HG03039 (cell line): ENCODE results near the gene WDPCP.
"Not testable (repeated sequence)": the region's sequence is repeated elsewhere in the genome, so short reads cannot be mapped to it uniquely, and the experiment has no call there.

Source experiments
- ATAC-seq: cut with Tn5 transposase; IDR thresholded peaks from one replicate; pipeline ENCODE4 v1.9.1; 2021; ENCODE audit warnings: mild to moderate bottlenecking, moderate library complexity; ENCODE audit not compliant: unreplicated experiment

The WDPCP gene

DNA sequence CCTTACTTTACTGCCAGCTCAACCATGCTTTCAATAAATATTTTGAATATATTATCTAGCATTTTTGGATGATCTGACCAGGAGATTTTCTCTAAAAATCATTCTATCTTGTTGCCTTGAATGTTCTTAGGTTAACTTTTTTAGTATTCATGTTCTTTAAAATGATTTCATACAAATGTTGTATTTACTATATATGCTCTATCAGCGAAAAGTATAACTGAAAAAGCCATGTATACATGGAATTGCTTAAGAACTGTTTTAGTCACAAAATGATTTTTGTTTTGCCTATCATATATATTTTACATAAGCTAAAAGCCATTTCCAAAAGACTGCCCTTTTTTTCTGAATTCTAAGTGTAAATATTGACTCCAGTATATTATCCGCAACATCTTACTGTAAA lies 213.9 kb downstream of the WDPCP start:
- no peak for ATAC-seq

GRCh38 chr2:63372549-63372948 lies 215.7 kb downstream of the WDPCP start:
- ATAC-seq = no peak

GRCh38 chr2:63369146-63369545 lies 219.1 kb downstream of the WDPCP start:
- no peak for ATAC-seq

- ATAC-seq = no peak
Measured at GRCh38 chr2:63364866-63365265, 223.4 kb downstream of the WDPCP start.

DNA sequence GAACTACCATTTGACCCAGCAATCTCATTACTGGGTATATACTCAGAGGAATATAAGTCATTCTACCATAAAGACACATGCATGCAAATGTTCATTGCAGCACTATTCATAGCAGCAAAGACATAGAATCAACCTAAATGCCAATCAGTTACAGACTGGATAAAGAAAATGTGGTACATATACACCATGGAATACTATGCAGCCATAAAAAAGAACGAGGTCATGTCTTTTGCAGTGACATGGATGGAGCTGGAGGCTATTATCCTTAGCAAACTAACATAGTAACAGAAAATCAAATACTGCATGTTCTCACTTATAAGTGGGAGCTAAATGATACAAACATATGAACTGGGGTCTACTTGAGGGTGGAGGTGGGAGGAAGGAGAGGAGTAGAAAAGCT lies 230.6 kb downstream of the WDPCP start:
- not testable (repeated sequence) for ATAC-seq

GRCh38 chr2:63347361-63347760 lies 240.9 kb downstream of the WDPCP start:
- no peak for ATAC-seq

DNA sequence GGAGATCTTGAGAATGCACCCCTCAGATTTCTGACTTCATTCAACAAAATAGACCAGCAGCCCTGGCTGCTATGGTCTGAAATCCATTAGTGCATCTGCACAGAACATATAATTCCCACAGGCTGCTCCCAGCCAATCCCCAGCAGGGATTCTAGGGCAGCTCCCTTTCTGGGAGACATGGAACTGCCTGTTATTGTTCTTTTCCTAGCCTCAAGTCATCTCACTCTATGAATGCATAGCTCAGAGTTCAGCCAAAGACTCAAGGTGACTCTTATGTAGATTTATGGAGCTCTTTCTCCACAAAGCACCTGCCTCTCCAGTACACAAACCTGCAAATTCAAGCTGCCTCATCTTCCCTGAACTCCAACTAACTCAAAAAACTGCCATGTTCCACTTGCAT lies 241.9 kb downstream of the WDPCP start:
- ATAC-seq = no peak

DNA sequence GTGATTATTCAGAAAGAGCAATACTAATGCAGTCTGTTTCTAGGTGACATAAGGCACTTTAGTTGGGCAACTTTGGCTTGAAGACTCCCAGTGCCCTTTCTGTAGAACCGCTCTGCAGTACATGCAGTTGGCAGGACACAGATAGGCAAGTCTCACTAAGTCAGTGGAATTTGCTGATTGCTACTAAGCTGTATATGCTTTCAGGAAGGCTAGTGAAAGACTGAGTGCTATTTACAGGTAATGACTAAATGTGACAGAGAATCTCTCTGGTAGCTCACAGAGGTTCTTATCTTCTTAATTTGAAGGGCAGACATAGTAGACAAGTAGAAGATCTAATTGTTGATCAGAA lies 243.0 kb downstream of the WDPCP start:
- no peak for ATAC-seq

DNA sequence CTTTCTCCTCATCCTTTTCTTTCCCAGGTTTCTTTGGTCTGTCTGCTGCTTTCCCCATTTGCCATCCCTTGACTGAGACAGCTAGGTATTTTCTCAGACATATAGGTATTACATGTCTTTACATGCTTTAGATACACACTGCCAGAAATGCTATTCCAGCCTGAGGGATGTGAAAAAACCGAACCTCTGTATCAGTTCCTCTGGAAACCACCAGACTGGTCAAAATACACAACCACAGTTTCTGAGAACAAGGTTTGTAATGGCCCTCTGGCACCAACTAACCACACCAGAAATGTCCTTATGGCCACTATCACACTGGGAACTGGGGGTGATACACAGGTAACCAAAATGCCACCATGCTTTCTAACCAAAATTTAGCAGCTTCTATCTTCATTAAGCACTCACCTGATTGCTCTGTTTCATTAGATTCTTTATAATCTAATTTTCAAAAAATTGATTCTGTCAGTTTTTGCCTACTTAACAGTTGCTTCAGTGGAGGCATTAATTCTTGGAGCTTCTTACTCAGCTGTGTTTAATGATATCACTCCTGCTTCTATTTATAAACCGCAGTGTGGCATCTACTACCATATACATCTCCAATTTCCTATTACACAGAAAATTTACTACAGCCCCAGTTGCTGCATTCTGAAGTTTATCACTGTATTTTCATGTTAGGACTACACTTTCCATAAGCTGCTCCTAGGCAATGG lies 243.5 kb downstream of the WDPCP start:
- ATAC-seq = no peak

- no peak for ATAC-seq
Measured at GRCh38 chr2:63343397-63344109, 244.7 kb downstream of the WDPCP start.

DNA sequence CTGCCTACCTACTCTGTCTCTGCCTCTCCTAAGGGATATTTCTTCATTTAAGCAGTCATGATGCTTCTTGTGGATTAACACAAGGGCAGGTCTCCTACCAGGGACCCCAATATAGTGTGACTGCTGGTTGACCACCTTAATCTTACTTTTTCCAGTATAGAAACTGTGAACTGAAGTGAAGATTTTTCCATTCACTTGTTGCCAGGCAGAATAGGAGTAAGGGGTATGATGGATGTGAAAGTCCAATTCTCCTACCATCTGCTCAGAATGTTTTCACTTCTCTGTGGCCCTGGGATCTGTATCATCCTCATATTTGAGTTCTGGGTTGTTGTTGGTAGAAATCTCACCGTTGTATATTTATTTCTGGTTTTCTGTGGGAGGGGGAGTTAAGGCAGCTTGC lies 247.8 kb downstream of the WDPCP start:
- ATAC-seq = no peak

GRCh38 chr2:63334910-63335309 lies 253.4 kb downstream of the WDPCP start:
- no peak for ATAC-seq

DNA sequence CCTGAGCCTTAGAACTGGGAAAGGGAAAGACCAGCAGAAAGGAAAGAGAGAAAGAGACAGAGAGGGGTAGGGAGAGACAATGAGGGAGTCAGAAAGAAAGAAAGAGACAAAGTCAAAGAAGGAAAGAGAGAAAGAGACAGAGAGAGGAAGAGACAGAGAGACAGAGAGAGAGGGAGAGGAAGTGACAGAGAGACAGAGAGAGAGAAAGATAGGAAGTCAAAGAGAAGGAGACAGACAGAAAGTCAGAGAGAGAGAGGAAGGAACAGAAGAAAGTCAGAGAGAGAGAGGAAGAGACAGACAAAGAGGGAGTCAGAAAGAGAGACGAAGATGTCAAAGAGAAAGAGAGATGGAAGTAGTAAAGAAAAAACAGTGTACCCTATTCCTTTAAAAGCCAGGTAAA lies 261.8 kb downstream of the WDPCP start:
- ATAC-seq = no peak

DNA sequence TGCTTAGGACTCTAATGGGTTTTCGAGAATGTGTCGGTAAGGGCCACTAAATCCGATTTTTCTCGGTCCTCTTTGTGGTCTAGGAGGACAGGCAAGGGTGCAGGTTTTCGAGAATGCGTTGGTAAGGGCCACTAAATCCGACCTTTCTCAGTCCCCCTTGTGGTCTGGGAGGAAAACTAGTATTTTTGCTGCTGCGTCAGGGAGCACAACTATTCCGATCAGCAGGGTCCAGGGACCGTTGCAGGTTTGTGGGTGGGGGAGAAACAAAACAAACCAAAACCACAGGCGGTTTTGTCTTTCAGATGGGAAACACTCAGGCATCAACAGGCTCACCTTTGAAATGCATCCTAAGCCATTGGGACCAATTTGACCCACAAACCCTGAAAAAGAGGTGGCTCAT lies 264.6 kb downstream of the WDPCP start:
- not testable (repeated sequence) for ATAC-seq

GRCh38 chr2:63321973-63322372 lies 266.3 kb downstream of the WDPCP start:
- not testable (repeated sequence) for ATAC-seq

DNA sequence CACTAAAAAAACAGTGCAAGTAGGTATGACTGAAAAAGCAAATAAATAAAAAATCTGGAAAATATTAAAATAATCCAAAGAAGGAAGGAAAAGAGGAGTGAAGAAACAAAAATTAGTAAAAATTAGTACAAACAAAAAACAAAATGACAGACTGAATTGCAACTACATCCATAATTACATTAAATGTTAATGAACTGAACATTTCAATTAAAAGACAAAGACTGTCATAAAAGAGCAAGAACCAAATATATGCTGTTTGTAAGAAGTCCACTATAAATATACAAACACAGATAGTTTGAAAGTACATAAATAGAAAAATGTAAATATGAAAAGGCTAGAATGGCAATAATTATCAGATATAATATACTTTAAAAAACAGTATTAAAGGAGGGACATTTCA lies 267.6 kb downstream of the WDPCP start:
- no peak for ATAC-seq

DNA sequence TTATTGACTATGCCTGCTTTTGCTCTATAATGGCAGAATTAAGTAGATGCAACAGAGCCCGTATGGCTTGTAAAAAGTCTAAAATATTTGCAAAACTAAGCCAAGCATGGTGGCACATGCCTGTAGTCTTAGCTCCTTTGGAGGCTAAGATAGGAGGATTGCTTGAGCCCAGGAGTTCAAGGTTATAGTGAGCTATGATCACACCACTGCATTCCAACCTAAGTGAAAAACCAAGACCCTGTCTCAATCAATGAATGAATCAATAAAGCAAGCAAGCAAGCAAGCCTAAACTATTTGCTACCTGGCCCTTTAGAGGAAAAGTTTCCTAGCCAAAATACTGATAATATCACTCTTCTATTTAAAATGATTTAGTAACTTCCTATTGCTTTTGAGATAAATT lies 277.7 kb downstream of the WDPCP start:
- ATAC-seq = no peak

DNA sequence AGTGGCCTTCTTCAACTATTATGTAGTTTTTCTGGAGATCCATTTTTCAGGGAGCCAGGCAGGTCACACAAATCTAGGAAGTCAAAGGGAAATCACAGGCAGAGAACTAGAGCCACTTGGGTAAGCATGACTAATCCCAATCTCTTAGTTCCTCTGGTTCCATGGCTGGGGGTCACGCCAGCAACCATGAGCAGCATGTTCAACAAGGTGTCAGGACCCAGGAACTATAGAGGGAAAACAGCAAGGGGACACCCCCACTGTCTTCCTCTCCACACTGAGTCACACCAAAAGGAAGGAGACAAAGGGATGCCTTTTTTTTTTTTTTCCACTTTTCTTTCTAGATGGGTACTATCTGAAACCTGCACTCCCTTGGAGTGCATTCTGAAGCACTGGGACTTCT lies 286.8 kb downstream of the WDPCP start:
- ATAC-seq = no peak

GRCh38 chr2:63300835-63301234 lies 287.4 kb downstream of the WDPCP start:
- no peak for ATAC-seq

GRCh38 chr2:63287956-63288355 lies 300.3 kb downstream of the WDPCP start:
- ATAC-seq = no peak

- not testable (repeated sequence) for ATAC-seq
Measured at GRCh38 chr2:63286520-63286919, 301.8 kb downstream of the WDPCP start.

GRCh38 chr2:63283273-63283672 lies 305.0 kb downstream of the WDPCP start:
- no peak for ATAC-seq

DNA sequence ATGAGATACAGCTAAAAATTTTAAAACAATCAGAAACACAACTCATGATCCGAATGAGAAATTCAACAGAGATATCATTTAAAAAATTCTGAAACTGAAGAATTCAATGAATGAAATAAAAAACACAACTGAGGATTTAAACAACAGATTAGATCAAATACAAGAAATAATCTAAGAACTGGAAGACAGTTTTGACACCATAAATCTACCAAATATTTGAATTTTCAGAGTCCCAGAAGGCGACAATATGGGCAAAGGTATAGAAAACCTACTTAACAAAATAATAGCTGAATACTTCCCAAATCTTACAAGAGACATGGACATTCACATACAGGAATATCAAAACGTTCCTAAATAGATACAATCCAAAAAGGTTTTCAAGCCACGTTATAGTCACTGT lies 315.7 kb downstream of the WDPCP start:
- no peak for ATAC-seq
